Raji (cell line): ENCODE measurements around the gene SHANK3.

Source experiments
- POLR2A ChIP-seq: IDR thresholded peaks from 2 replicates; pipeline ENCODE4 v1.6.1; 2011; ENCODE audit warnings: low read depth, low read length, control low read depth; ENCODE audit not compliant: insufficient read depth

Gene SHANK3

DNA sequence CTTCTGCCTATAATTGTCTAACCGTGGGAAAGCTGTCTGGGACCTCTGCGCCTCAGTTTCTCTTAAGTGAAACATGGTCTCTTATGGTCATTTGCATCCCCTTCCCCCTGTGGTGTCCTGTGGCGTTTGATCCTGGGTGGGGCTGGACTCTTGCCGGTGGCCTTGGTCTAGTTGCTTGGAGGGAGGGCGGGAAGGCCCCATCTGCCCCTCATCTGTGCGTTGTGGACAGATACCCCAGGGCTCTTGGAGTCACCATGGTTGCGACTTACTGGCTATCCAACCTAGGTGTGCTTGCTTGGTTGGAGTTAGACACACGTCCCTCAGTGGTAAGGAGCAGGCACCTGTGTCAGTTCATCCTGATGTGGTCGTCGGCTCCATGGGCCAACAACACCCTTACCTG, 15.2 kb downstream of the SHANK3 start:
- no peak for TF ChIP-seq POLR2A

DNA sequence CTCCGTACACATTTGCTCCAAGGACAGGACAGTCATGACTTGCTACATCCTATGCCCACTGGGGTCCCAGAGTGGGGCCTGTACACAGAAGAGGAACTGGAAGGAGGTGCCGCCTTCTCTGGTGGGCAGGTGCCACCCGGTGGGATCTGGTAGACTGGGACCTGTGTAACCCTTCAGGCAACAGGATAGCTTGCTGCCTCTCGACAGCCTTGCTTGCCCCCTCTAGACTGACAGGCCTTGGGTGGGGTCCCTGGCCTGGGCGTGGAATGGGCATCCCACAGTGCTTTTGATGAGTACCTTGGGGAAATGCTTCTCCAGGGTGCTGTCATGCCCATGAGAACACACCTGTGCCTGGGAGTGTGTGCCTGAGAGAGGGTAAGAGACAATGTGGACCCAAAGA, 15.8 kb downstream of the SHANK3 start:
- no peak for TF ChIP-seq POLR2A

DNA sequence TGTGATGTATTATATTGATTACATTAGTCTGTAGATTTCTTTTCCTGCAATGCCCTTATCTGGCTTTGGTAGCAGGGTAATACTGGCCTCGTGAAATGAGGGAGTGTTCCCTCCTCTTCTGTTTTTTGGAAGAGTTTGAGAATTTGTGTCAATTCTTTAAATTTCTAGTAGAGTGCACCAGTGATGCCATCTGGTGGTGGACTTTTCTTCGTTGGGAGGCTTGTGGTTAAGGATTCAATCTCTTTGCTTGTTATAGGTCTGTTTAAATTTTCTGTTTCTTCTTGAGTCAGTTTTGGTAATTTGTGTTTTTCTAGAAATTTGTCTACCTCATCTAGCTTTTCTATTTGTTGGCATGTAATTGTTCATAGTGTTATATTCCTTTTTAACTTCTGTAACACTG, 18.9 kb downstream of the SHANK3 start:
- no peak for TF ChIP-seq POLR2A

DNA sequence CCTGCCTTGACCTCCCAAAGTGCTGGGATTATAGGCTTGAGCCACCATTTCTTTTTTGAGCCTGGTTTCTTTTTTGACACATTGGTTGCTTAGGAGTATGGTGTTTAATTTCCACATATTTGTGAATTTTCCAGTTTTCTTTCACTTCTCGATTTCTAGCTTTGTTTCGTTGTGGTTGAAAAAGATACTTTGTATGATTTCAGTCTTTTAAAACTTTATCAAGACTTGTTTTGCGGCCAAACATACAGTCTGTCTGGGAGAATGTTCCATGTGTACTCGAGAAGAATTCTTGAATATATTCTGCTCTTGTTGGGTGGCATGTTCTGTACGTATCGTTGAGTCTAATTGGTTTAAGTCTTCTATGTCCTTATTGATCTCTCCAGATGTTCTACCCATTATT, 20.8 kb downstream of the SHANK3 start:
- TF ChIP-seq POLR2A, result no peak

DNA sequence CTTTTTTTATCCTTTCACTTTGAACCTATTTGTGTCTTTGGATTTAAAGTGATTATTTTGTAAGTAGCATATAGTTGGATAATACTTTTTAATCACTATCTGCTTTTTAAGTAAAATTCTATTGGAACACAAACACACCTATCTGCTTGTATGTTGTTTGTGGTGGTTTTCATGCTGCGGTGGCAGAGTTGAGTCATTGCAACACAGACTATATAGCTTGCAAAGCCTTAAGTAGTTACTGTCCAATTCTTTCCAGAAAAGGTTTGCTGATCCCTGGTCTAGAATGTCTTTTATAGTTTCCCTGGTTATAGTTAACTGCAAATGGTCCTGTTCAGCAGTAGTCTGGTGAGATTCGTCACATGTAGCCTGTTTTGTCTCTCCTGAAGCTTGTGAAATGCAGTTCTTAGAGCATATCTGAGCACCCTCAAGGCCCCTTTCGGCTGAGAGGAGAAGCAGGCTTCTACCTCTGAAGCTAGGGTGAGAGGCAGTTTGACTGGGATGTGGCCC, 21.5 kb downstream of the SHANK3 start:
- TF ChIP-seq POLR2A, result no peak

DNA sequence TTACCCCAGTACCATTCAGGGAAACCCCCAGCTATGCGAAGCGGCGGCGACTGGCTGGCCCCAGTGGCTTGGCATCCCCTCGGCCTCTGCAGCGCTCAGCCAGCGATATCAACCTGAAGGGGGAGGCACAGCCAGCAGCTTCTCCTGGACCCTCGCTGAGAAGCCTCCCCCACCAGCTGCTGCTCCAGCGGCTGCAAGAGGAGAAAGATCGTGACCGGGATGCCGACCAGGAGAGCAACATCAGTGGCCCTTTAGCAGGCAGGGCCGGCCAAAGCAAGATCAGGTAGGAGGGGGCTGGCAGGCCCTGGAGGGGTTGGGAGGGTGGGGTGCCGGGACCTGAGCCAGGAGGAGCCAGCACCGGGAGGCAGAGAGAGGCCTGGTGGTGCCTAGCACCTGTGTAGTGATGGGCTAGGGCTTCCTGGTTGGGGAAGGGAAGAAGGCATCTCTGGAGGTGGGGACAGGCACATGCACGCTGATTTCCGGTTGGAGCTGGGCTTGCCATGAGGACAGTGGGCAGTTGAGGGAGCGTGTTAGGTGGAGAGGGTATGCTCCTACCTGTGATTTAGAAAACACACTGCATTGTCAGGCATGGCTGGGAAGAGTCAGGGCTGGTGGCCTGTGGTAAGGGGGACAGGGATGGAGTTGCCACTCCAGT, 22.3 kb downstream of the SHANK3 start:
- no peak for TF ChIP-seq POLR2A

DNA sequence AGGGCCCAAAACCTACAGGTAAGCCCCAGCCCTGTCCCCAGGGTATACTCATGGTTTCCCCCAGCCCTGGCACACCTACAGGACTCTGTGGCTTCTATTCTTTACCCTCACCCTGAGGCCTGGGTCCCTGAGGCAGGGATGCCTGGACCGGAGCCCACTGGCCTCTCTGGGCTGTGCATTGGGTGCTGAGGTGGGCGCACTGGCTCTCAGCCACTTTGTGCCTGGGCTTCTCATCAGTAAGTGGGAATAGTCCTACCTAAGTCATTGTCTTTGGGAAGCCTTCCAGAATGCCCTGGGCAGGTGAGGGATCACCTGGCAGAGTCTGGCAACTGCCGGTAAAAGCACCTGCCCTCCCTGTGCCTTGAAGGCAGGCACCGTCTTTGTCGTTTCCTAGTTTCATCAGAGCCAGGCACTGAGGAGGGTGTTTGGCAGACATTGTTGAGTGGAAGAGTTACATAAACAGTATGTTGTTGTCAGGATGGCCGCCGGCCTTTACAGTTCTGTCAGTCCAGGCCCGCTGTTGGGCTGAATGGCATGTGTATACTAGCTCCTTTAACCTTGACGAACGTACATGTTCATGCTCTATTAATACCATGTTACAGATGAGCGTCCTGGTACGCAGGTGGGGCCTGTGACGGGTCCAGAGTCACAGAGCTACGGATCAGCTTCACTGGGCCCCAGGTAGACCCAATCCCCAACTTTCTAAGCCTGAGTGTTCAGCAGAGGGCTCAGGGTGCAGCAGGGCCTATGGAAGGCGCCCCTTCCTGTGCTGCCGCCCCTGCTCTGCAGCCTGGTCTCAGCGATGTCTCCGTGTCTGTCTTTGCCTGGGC, 23.0 kb downstream of the SHANK3 start:
- no peak for TF ChIP-seq POLR2A

DNA sequence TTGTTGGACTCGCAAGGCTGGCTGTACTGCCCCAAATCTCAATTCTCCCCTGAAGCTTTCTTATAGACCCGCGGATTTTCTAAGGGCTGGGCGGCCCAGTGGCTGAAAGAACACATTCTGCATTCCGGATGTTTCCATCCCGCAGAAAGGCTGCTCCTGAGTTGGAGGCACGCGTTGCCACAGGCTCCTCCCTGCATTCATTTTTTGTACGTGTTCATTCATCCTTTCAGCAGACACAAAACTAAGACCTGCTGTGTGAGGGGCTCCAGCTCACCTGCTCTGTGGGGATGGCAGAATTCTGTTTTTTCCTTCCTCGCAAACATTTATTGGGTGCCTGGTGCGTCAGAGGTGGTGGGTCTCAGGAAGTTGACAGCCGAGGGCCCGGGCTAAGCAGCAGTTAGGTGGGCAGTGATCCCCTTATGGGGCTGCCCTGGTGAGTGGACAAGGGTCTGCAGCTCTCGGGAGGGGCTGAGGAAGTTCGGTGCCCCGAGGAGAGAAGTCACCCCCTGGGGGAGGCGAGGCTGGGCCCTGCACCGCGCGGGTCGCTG, 23.7 kb downstream of the SHANK3 start:
- no peak for TF ChIP-seq POLR2A

DNA sequence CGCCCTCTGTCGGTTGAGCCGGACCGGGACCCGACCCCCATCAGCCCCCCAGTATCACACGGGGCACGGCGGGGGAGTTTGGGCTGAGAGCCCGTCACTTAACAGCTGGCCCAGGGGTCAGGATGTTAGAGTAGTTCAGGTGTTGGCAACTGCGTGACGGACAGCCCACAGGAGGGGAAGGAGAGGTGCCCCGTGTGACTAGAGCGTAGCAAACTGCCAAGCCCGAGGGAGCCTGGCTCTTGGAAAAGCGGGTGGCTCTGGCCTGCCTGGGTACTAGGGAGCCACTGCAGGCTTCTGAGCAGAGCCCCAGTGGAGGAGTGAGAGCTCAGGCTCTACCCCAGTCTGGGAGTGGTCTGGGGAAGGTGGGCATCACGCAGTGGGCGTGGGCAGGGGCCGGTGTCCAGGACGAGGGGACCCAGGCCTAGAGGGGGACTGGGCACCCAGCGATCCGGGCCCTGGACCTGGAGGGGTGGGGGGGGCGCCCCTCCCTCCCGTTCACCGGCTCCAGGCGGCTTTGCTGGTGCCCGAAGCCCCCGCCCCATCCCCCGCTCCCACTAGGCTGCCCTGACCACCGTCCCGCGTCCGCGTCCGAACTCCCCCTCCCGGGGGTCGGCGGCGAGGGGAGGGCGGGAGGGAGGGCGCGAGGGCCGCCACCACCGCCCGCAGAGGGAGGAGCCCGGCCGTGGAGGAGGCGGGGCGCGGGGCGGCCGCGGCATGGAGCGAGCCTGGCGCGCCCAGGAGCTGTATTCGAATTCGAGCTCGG, 24.4 kb downstream of the SHANK3 start:
- no peak for TF ChIP-seq POLR2A

DNA sequence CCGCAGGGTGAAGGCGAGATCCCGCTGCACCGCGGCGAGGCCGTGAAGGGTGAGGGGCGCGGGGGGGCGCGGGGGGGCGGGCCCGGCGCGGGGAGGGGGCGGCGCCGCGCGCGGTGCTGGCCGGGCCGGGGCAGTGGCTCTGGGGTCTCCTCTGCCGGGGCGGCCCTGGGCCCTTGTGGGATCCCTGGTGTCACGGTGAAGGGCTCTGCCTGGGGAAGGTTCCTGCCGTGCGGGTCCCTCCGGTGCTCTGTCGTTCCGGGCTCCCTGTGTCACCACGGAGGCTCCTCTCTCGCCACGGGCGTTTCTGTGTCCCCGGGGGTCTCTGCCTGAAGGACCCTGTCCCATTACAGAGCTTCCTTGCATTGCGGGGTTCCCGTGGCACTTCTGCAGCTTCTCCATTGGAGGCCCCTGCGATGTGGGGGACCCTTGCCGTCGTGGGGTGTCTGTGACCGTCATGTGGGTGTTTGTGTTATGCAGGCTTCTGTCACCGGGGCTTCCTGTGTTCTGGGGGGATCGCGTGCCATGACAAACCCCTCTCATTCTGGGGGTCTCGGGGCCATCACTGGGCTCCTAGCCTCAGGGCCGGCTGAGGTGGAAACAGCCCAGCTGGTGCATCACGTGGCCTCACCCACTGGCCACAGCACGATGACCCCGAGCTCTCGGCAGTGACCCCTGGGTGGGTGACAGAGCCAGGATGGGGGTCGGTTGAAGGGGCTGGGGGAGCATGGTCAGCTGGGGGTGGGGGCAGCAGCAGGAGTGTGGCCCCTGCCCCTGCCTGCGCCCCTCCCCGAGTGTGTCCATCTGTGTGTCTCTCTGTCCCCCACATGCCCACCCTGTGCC, 25.3 kb downstream of the SHANK3 start:
- TF ChIP-seq POLR2A, result no peak

DNA sequence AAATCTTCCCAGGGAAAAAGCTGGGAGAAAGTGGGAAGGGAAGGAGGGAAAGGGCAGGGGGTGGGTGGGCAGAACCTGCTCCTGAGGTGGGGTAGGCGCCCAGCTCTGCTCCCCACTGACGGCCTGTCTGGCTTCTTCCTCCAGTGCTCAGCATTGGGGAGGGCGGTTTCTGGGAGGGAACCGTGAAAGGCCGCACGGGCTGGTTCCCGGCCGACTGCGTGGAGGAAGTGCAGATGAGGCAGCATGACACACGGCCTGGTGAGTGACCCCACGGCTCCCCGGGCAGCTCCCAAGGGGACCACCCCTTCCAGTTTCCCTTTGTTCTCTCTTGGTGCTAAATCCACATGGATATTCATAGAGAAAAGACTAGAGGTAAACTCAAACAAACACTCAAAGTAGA, 25.9 kb downstream of the SHANK3 start:
- no peak for TF ChIP-seq POLR2A

DNA sequence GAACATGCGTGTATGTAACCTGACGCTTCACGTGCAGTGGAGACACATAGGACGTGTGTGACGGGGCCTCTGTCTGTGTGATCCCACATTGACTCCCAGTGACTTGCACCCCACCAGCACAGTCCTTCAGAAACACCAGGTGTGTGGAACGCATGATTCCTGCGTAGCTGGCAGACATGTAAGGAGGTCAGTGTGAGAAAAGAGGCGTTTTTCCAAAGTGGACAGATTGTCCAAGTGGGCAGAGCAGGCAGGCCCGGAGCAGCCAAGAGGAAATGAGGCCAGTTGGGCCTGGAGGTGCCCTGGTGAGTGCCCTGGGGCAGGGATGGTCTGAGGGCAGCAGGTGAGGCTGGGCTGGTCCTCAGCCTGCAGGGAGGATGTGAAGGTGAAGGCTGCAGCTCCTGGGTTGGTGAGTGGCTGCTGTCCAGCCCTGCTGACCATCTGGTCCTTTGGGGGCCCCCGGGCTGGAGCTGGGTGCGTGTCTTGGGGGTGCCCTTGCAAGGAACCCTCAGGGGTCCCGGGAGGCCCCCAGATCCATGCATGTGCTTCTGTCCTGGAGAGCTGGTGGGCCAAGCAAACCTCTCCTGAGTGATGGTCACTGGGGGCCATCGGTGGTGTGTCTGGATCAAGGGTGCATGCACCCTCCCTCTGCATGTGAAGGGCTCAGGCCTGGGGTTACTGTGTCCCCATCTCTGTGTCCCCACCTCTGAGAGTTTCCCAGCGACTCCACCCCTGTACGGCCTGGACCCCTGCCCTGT, 26.6 kb downstream of the SHANK3 start:
- TF ChIP-seq POLR2A, result no peak

DNA sequence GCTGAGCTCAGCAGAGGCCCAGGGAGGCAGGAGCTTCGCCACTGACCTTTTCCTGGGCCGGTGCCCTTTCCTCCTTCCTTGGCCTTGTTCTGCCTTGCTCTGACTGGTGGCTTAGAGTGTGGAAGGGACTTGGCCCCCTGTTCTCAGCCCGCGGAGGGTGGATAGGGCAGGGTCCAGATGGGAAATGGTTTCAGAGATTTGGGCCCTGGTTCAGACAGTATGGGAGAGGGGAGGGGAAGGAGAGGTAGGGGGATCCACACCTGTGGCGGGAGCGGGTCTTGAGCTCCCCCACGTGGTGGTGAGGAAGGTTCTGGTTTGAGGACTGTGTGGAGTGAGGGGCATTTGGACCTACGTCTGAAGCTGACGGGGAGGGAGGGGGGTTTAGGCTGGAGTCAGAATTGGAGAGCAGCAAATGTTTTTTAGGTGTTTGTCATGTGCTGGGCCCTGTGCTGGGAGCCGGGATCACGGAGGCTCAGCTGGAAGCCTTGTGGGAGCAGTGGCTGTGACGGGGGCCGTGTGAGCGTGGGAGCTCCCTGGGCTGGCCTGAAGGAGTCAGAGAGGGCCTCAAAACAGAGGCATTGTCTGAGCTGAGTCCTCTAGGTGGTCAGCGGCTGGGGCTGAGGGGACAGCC, 27.2 kb downstream of the SHANK3 start:
- TF ChIP-seq POLR2A, result no peak
